Measurements from ENCODE around the gene CHERP.

- TF ChIP-seq CTCF (IDR thresholded peaks at IDR 0.05) (no peak), POLR2A (IDR thresholded peaks at IDR 0.05) (no peak)
Observed at GRCh38 chr19:16540948-16541347, 1.3 kb downstream of the CHERP start.
